ENCODE measurements around the gene PHACTR3.

The PHACTR3 gene

DNA sequence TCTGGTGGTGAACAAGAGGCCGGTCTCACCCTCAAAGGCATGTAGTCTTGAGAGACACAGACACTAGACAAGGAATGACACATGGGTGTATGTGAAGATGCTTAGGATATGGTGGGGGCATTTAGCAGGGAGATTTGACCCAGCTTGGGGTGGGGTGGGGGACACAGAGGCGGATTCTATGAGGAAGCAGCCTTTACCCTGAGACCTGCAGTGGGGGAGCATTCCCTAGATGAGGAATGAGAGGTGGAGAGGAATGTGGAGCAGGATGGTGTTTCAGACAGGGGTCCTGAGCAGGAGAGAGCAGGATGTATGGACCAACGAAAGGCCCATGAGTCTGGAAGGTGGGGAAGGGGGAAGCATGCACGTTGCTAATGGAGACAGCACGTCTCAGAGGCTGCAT is 57.8 kb downstream of the PHACTR3 start:
- DNase-seq, result no peak
- H3K27ac ChIP-seq, result no peak overlapping the region
- peaks cover 0 to 19% (median 12%) of the 10 kb centered on the region in 3 donors for H3K9me3 ChIP-seq
- no peaks in the 10 kb centered on the region for H3K36me3 ChIP-seq
- no peak overlapping the region for H3K4me3 ChIP-seq
- H3K4me1 ChIP-seq, result no peaks in the 10 kb centered on the region
- TF ChIP-seq, protein P1, sequence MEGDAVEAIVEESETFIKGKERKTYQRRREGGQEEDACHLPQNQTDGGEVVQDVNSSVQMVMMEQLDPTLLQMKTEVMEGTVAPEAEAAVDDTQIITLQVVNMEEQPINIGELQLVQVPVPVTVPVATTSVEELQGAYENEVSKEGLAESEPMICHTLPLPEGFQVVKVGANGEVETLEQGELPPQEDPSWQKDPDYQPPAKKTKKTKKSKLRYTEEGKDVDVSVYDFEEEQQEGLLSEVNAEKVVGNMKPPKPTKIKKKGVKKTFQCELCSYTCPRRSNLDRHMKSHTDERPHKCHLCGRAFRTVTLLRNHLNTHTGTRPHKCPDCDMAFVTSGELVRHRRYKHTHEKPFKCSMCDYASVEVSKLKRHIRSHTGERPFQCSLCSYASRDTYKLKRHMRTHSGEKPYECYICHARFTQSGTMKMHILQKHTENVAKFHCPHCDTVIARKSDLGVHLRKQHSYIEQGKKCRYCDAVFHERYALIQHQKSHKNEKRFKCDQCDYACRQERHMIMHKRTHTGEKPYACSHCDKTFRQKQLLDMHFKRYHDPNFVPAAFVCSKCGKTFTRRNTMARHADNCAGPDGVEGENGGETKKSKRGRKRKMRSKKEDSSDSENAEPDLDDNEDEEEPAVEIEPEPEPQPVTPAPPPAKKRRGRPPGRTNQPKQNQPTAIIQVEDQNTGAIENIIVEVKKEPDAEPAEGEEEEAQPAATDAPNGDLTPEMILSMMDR (IDR thresholded peaks at IDR 0.05), result no peak
- H3K27me3 ChIP-seq, result peaks cover 0 to 17% of the 10 kb centered on the region in 2 donors
- intact Hi-C loops (cut with DNase I; ENCODE audit: low total_unique reads), result no loop called here

DNA sequence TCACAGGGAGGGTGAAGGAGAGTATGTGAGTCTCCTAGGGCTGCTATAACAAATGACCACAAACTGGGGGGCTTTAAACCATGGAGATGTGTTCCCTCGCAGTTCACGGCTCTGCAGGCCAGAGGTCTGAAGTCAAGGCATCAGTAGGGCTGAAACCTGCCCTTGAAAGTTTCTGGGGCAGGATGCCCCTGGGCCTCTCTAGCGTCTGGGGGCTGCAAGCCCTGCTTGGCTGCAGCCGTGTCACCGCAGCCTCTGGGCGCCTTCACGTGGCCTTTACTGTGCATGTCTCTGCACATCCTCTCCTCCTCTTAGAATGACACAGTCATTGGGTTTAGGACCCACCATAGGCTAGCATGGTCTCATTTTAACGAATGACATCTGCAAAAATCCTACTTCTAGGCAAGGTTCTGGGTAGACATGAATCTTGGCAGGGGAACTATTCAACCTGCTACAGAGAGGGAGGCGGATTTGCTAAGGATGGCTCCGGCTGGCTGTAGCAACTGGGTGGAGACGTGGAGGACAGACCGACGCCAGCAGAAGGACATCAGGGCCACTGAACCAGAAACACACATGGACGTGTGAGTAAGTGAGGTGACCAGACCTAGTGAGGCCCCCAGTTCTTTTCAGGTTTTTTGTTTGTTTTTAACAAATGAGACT is 58.6 kb downstream of the PHACTR3 start:
- H3K27me3 ChIP-seq, result peaks cover 0 to 17% of the 10 kb centered on the region in 2 donors
- no peaks in the 10 kb centered on the region for H3K36me3 ChIP-seq
- no peaks in the 10 kb centered on the region for H3K4me1 ChIP-seq
- TF ChIP-seq, protein P1 (IDR thresholded peaks at IDR 0.05), result no peak
- peaks cover 0 to 11% (median 6%) of the 10 kb centered on the region in 3 donors for H3K9me3 ChIP-seq
- intact Hi-C loops (cut with DNase I; ENCODE audit: low total_unique reads), result no loop called here
- no peak overlapping the region for H3K4me3 ChIP-seq
- H3K27ac ChIP-seq, result no peak overlapping the region
- no peak for DNase-seq

DNA sequence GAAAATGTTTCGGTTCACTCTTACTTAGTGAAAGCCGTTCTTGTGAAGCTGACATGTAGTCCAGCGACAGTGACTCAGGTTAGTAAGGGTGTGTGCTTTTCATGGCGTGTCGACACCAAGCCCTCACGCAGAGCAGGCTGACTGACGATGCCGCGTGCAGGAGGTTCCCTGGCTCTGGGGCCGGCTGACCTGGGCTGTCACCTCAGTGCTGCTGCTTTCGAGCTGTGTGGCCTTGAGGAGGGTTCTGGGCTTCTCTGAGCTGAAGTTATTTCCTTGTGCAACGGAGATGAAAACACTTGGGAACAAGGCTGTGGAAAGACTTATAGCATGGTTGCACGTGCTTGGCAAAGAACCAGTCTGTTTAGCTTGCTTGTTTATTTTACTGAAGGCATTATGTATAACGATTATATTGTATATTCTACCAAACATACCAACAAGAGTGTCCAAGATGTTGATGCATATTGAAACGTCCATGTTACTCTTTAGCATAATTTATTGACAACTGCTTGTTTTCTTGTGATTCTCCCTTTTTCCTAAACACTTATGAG is 59.2 kb downstream of the PHACTR3 start:
- no peak for DNase-seq
- peaks cover 0 to 17% of the 10 kb centered on the region in 2 donors for H3K27me3 ChIP-seq
- TF ChIP-seq, protein P1 (IDR thresholded peaks at IDR 0.05), result no peak
- H3K4me1 ChIP-seq, result no peaks in the 10 kb centered on the region
- H3K27ac ChIP-seq, result no peak overlapping the region
- peaks cover 0 to 6% (median under 1%) of the 10 kb centered on the region in 3 donors for H3K9me3 ChIP-seq
- no peak overlapping the region for H3K4me3 ChIP-seq
- intact Hi-C loops (cut with DNase I; ENCODE audit: low total_unique reads), result no loop called here
- H3K36me3 ChIP-seq, result no peaks in the 10 kb centered on the region

DNA sequence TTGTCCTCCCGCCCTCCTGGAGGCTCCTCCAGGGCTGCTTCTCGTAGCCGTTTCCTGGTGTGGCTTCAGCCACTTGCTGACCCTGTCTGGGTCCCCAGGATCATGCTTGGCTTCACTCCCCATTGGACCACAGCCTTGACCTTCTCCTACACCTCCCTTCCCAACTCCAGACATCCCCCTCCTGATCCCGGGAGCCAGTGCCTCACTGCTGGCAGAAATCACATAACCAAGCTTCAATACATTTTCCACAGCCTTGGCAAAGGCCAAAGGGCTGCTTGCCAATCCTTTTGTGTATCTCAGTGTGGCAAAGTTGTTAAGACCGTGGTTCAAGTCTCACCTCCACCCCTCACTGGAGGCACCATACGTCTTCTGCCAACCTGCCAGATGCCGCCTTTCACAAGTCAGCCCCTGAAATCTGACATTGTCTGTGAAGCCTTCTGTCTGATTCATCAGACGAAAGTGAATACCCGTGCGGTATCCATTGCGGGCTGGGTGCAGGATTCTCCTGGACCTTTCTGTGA is 60.1 kb downstream of the PHACTR3 start:
- TF ChIP-seq, protein P1 (IDR thresholded peaks at IDR 0.05), result no peak
- intact Hi-C loops (cut with DNase I; ENCODE audit: low total_unique reads), result no loop called here
- DNase-seq, result no peak
- H3K36me3 ChIP-seq, result no peaks in the 10 kb centered on the region
- no peaks in the 10 kb centered on the region for H3K4me1 ChIP-seq
- H3K9me3 ChIP-seq, result no peaks in the 10 kb centered on the region
- no peak overlapping the region for H3K4me3 ChIP-seq
- H3K27ac ChIP-seq, result no peak overlapping the region
- peaks cover 0 to 17% of the 10 kb centered on the region in 2 donors for H3K27me3 ChIP-seq

DNA sequence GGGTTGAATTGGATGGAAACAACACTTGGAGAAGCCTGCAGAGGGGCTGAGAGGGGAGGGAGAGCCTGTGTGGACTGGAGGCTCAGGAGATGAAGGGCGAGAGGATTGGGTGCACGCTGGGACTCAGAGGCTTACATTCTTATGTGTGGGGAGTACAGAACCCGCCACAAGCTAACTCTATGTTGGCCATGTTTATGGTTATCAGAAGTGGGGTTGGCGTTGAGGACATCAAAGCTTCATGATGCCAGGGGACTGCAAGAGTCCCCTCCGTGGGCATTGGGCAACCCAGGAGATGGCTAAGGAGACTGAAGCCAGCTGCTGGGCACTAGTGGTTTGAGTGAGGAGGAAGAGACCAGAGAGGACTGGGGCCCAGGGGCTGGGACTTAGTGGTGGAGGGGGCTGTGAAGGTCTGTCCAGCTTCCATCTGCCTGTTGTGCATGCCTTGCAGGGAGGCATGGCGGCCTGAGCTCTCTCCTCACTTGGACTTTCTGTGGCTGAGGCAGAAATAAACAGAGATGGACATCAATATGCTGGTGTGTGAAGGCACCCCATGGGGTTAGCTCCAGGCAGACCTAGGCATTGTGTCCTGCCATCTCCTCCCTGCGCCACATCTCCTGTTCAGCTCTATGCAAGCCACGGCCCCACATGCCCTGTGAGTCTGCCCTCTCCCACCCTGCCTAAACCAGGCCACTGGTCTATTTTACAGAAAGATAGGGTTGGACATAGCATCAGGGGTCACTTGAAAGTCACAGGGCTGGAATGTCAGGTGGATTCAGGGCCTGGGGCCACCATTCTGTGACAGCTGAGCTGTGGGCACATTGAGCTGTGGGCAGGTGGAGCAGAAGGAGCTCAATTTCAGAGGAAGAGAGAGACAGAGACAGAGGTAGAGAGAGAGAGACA is 61.6 kb downstream of the PHACTR3 start:
- H3K9me3 ChIP-seq, result no peaks in the 10 kb centered on the region
- intact Hi-C loops (cut with DNase I; ENCODE audit: low total_unique reads), result no loop called here
- TF ChIP-seq, protein P1 (IDR thresholded peaks at IDR 0.05), result no peak
- DNase-seq, result no peak
- H3K27me3 ChIP-seq, result peaks cover 0 to 20% of the 10 kb centered on the region in 2 donors
- no peaks in the 10 kb centered on the region for H3K36me3 ChIP-seq
- H3K27ac ChIP-seq, result no peak overlapping the region
- no peak overlapping the region for H3K4me3 ChIP-seq
- H3K4me1 ChIP-seq, result no peaks in the 10 kb centered on the region

All from tibial artery (tissue), 4 donors.